H1 (cell line): ENCODE data around the gene SLC24A3.

Experiments used
- CREB1 ChIP-seq: IDR thresholded peaks from 2 replicates; pipeline ENCODE4 v1.6.1; 2012; ENCODE audit warnings: inconsistent platforms
- EZH2 ChIP-seq: fragments of 200-600 bp; sonication (generic); IDR thresholded peaks from 2 replicates; pipeline ENCODE4 v1.7.1; 2012; ENCODE audit warnings: low read depth, mild to moderate bottlenecking, moderate library complexity, low read length, inconsistent platforms; ENCODE audit not compliant: severe bottlenecking
- GABPA ChIP-seq: IDR thresholded peaks from 2 replicates; pipeline ENCODE4 v1.6.1; 2011; ENCODE audit warnings: mild to moderate bottlenecking, low read length, moderate library complexity, borderline replicate concordance; ENCODE audit not compliant: insufficient read depth
- POLR2A ChIP-seq, 2 experiments: IDR thresholded peaks; 1 replicate in 1 of 2; 2 replicates in 1 of 2; pipeline ENCODE4 v1.6.1; 2011; ENCODE audit warnings: low read depth in 2 of 2, low read length in 2 of 2, mild to moderate bottlenecking in 2 of 2; ENCODE audit errors: control extremely low read depth in 1 of 2
- POLR2AphosphoS5 ChIP-seq: IDR thresholded peaks from 2 replicates; pipeline ENCODE4 v1.6.1; 2011; ENCODE audit warnings: low read depth, low read length
- SIN3A ChIP-seq, 2 experiments: IDR thresholded peaks in 1 of 2; conservative IDR thresholded peaks in 1 of 2; 2 replicates each; pipeline ENCODE4 v1.6.1; 2011 to 2012; ENCODE audit warnings: low read length in 2 of 2, improper control_type of control experiment in 1 of 2, low read depth in 1 of 2, mild to moderate bottlenecking in 1 of 2
- SIX5 ChIP-seq: IDR thresholded peaks from 2 replicates; pipeline ENCODE4 v1.6.1; 2011; ENCODE audit warnings: mild to moderate bottlenecking, low read depth, low read length
- SRF ChIP-seq: IDR thresholded peaks from 2 replicates; pipeline ENCODE4 v1.6.1; 2011; ENCODE audit warnings: mild to moderate bottlenecking, low read depth, low read length, moderate library complexity
- TCF12 ChIP-seq: IDR thresholded peaks from 2 replicates; pipeline ENCODE4 v1.6.1; 2011; ENCODE audit warnings: low read depth, mild to moderate bottlenecking, low read length
- TF ChIP-seq, protein P1 (sequence below): IDR thresholded peaks from 2 replicates; pipeline ENCODE4 v1.6.1; 2012; ENCODE audit warnings: low read length, inconsistent platforms
- TF ChIP-seq, protein P2 (sequence below), 3 experiments: IDR thresholded peaks; 1 replicate in 2 of 3; 2 replicates in 1 of 3; pipeline versions ENCODE4 v1.5.1 to v1.6.1; 2011; ENCODE audit warnings: low read length in 3 of 3, mild to moderate bottlenecking in 3 of 3, inconsistent platforms in 2 of 3, low read depth in 1 of 3, moderate library complexity in 1 of 3; ENCODE audit not compliant: insufficient read depth in 1 of 3; ENCODE audit errors: control extremely low read depth in 1 of 3
- TF ChIP-seq, protein P3 (sequence below): IDR thresholded peaks from 2 replicates; pipeline ENCODE4 v1.6.1; 2011; ENCODE audit warnings: low read depth, mild to moderate bottlenecking, low read length; ENCODE audit not compliant: insufficient read depth

DNA sequence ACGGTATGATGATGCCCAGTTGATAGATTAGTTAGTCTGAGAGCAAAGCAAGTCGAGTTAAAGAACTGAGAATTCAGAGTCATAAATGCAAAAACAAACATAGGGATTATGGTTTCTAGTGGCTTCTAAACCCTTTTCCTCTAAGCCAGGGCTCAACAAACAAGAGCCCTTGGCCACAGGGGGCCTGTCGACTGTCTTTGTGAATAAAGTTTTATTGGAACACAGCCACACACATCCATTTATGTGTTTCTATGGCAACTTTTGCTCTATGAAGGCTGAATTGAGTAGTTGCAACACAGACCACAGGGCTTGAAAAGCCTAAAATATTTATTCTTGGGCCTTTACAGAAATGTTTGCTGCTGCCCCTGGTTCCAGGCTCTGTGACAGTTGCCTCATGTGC is 76.2 kb downstream of the SLC24A3 start:
- TF ChIP-seq, protein P1, sequence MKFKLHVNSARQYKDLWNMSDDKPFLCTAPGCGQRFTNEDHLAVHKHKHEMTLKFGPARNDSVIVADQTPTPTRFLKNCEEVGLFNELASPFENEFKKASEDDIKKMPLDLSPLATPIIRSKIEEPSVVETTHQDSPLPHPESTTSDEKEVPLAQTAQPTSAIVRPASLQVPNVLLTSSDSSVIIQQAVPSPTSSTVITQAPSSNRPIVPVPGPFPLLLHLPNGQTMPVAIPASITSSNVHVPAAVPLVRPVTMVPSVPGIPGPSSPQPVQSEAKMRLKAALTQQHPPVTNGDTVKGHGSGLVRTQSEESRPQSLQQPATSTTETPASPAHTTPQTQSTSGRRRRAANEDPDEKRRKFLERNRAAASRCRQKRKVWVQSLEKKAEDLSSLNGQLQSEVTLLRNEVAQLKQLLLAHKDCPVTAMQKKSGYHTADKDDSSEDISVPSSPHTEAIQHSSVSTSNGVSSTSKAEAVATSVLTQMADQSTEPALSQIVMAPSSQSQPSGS = no peak
- TF ChIP-seq EZH2 (no peak), CREB1 (no peak), TCF12 (no peak), SIX5 (no peak), GABPA (no peak), SRF (no peak), POLR2A (IDR thresholded peaks at IDR 0.05; ENCODE audit: control extremely low read depth in 1 of 2, low read depth in 2 of 2, low read length in 2 of 2) (no peak), SIN3A (conservative IDR thresholded peaks at IDR 0.05 in 1 of 2, IDR thresholded peaks at IDR 0.05 in 1 of 2; ENCODE audit: low read depth in 1 of 2, low read length in 2 of 2) (no peak), POLR2AphosphoS5 (no peak)
- TF ChIP-seq, protein P2, sequence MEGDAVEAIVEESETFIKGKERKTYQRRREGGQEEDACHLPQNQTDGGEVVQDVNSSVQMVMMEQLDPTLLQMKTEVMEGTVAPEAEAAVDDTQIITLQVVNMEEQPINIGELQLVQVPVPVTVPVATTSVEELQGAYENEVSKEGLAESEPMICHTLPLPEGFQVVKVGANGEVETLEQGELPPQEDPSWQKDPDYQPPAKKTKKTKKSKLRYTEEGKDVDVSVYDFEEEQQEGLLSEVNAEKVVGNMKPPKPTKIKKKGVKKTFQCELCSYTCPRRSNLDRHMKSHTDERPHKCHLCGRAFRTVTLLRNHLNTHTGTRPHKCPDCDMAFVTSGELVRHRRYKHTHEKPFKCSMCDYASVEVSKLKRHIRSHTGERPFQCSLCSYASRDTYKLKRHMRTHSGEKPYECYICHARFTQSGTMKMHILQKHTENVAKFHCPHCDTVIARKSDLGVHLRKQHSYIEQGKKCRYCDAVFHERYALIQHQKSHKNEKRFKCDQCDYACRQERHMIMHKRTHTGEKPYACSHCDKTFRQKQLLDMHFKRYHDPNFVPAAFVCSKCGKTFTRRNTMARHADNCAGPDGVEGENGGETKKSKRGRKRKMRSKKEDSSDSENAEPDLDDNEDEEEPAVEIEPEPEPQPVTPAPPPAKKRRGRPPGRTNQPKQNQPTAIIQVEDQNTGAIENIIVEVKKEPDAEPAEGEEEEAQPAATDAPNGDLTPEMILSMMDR (IDR thresholded peaks at IDR 0.05; ENCODE audit: control extremely low read depth in 1 of 3, insufficient read depth in 1 of 3, low read depth in 1 of 3, low read length in 3 of 3) = no peak
- TF ChIP-seq, protein P3, sequence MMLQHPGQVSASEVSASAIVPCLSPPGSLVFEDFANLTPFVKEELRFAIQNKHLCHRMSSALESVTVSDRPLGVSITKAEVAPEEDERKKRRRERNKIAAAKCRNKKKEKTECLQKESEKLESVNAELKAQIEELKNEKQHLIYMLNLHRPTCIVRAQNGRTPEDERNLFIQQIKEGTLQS = no peak
